K562 (cell line): ENCODE results near the gene ADNP.

Source experiments
- BHLHE40 ChIP-seq: IDR thresholded peaks from 2 replicates; pipeline ENCODE4 v1.6.1; 2011; ENCODE audit warnings: low read length, improper control_type of control experiment
- CHD2 ChIP-seq: IDR thresholded peaks from 2 replicates; pipeline ENCODE4 v1.6.1; 2011; ENCODE audit warnings: low read depth, low read length
- GABPB1 ChIP-seq: sonication (generic); formaldehyde crosslinking; IDR thresholded peaks from 2 replicates; pipeline ENCODE4 v1.8.0; 2022; ENCODE audit warnings: mild to moderate bottlenecking, missing genetic modification reagents
- MYC ChIP-seq, 2 experiments: fragments of 250-450 bp in 1 of 2; sonication (Bioruptor Pico) in 1 of 2; IDR thresholded peaks; 2 replicates each; pipeline versions ENCODE4 v1.5.1 to v1.6.1; 2012 to 2021; ENCODE audit warnings: low read depth in 2 of 2, borderline replicate concordance in 1 of 2, improper control_type of control experiment in 1 of 2, low read length in 1 of 2, mild to moderate bottlenecking in 1 of 2, moderate library complexity in 1 of 2
- NFRKB ChIP-seq: fragments of 450-650 bp; IDR thresholded peaks from 2 replicates; pipeline ENCODE4 v1.6.1; 2016; ENCODE audit warnings: low read depth
- POLR2G ChIP-seq: fragments of 200-400 bp; formaldehyde crosslinking; IDR thresholded peaks from 2 replicates; pipeline ENCODE4 v1.6.1; 2017; ENCODE audit warnings: low read depth, mild to moderate bottlenecking, antibody characterized with exemption, low read length, moderate library complexity
- SP1 ChIP-seq: sonication (generic); formaldehyde crosslinking; IDR thresholded peaks from 2 replicates; pipeline ENCODE4 v1.8.1; 2022; ENCODE audit warnings: mild to moderate bottlenecking, missing genetic modification reagents
- ZC3H11A ChIP-seq: IDR thresholded peaks from 2 replicates; pipeline ENCODE4 v1.6.1; 2012; ENCODE audit warnings: low read depth, low read length, improper control_type of control experiment
- ZNF121 ChIP-seq: sonication (generic); formaldehyde crosslinking; conservative IDR thresholded peaks from 2 replicates; pipeline ENCODE4 v1.8.0; 2022; ENCODE audit warnings: missing genetic modification reagents
- ZNF785 ChIP-seq: fragments of 250-450 bp; sonication (Bioruptor Pico); IDR thresholded peaks from 2 replicates; pipeline ENCODE4 v1.4.0; 2020; ENCODE audit warnings: mild to moderate bottlenecking
- TF ChIP-seq, protein P1 (sequence below): fragments of 150-350 bp; conservative IDR thresholded peaks from 2 replicates; pipeline ENCODE4 v1.6.1; 2014; ENCODE audit warnings: low read length

GRCh38 chr20:50885781-50886180 is 45.5 kb downstream of the ADNP start:
- no peak for TF ChIP-seq SP1 (CRISPR knock-in tag)
- no peak for TF ChIP-seq GABPB1 (CRISPR knock-in tag)
- no peak for TF ChIP-seq BHLHE40
- TF ChIP-seq POLR2G, result no peak
- TF ChIP-seq CHD2, result no peak
- no peak for TF ChIP-seq ZC3H11A
- TF ChIP-seq ZNF121 (CRISPR knock-in tag), result no peak
- TF ChIP-seq ZNF785, result no peak
- no peak for TF ChIP-seq NFRKB
- TF ChIP-seq, protein P1, sequence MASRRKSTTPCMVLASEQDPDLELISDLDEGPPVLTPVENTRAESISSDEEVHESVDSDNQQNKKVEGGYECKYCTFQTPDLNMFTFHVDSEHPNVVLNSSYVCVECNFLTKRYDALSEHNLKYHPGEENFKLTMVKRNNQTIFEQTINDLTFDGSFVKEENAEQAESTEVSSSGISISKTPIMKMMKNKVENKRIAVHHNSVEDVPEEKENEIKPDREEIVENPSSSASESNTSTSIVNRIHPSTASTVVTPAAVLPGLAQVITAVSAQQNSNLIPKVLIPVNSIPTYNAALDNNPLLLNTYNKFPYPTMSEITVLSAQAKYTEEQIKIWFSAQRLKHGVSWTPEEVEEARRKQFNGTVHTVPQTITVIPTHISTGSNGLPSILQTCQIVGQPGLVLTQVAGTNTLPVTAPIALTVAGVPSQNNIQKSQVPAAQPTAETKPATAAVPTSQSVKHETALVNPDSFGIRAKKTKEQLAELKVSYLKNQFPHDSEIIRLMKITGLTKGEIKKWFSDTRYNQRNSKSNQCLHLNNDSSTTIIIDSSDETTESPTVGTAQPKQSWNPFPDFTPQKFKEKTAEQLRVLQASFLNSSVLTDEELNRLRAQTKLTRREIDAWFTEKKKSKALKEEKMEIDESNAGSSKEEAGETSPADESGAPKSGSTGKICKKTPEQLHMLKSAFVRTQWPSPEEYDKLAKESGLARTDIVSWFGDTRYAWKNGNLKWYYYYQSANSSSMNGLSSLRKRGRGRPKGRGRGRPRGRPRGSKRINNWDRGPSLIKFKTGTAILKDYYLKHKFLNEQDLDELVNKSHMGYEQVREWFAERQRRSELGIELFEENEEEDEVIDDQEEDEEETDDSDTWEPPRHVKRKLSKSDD, result no peak
- TF ChIP-seq MYC (IDR thresholded peaks at IDR 0.05; ENCODE audit: low read depth, low read length), result no peak
- no peak for TF ChIP-seq MYC (CRISPR knock-in tag; IDR thresholded peaks at IDR 0.05; ENCODE audit: borderline replicate concordance, low read depth)
